ENCODE data around the gene CLEC18A. TPM values are rescaled to one million over a fixed set of nuclear protein-coding genes. Genes with fewer than 3 reads are reported as not detected.

The CLEC18A gene
- total and polyA plus RNA-seq, 2 donors (not counting 1 experiment from before 2014, with no cell fraction given): 0.07 to 0.33 TPM

DNA sequence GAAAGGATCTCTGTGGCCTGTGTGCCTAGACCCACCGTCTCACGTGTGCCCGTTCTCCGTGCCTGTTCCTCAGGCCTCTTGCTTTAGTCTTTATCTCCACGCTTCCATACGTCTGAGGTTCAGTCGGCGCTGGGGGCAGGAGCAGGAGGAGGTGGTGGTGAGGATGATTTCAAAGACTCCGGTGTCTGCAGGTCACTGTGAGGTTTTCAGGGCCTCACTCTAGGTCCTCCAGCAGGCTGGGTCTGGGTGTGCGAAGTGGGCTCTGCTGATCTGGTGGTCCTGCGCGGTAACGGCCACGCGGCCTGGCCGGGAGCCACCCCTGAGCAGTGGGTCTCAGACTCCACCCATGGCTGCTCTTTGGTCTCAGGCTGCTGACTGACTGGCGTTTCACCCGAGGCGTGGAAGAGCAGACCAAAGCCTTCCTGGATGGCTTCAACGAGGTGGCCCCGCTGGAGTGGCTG, 14.4 kb upstream of the CLEC18A start:
- H3K4me1 ChIP-seq (ENCODE audit: control insufficient read depth, extremely low read depth, insufficient read depth, low read length): no peaks in the 10 kb centered on the region
- H4K20me1 ChIP-seq (ENCODE audit: control insufficient read depth, extremely low read depth, insufficient read depth, low read length): no peaks in the 10 kb centered on the region
- H3K9ac ChIP-seq (ENCODE audit: insufficient read depth, low read length): no peak overlapping the region
- TF ChIP-seq, protein P1, sequence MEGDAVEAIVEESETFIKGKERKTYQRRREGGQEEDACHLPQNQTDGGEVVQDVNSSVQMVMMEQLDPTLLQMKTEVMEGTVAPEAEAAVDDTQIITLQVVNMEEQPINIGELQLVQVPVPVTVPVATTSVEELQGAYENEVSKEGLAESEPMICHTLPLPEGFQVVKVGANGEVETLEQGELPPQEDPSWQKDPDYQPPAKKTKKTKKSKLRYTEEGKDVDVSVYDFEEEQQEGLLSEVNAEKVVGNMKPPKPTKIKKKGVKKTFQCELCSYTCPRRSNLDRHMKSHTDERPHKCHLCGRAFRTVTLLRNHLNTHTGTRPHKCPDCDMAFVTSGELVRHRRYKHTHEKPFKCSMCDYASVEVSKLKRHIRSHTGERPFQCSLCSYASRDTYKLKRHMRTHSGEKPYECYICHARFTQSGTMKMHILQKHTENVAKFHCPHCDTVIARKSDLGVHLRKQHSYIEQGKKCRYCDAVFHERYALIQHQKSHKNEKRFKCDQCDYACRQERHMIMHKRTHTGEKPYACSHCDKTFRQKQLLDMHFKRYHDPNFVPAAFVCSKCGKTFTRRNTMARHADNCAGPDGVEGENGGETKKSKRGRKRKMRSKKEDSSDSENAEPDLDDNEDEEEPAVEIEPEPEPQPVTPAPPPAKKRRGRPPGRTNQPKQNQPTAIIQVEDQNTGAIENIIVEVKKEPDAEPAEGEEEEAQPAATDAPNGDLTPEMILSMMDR (conservative IDR thresholded peaks at IDR 0.05 in 1 of 2, IDR thresholded peaks at IDR 0.05 in 1 of 2; ENCODE audit: low read depth in 1 of 2, low read length in 2 of 2): no peak
- TF ChIP-seq EZH2 (IDR thresholded peaks at IDR 0.05; ENCODE audit: low read length, missing control alignments): no peak
- no peak for DNase-seq (ENCODE audit: low read depth in 2 of 2)
- H2AFZ ChIP-seq (ENCODE audit: low read length): no peak overlapping the region
- no peak overlapping the region for H3K4me2 ChIP-seq (ENCODE audit: extremely low read depth, insufficient read depth, low read length)
- H3K27ac ChIP-seq (ENCODE audit: insufficient read depth, low read length): no peak overlapping the region
- peaks cover 36% of the 10 kb centered on the region for H3K36me3 ChIP-seq (ENCODE audit: control insufficient read depth, insufficient read depth, low read length)
- H3K27me3 ChIP-seq (ENCODE audit: control insufficient read depth, insufficient read depth, low read length): no peaks in the 10 kb centered on the region
- no peak overlapping the region for H3K4me3 ChIP-seq (replicated peaks in 1 of 4; ENCODE audit: control extremely low read depth in 1 of 4, insufficient read depth in 1 of 4, low read depth in 3 of 4, low read length in 4 of 4)
- H3K9me3 ChIP-seq (ENCODE audit: control insufficient read depth, insufficient read depth, low read depth, low read length): no peaks in the 10 kb centered on the region
- no peaks in the 10 kb centered on the region for H3K79me2 ChIP-seq (ENCODE audit: control insufficient read depth, insufficient read depth, low read length)

DNA sequence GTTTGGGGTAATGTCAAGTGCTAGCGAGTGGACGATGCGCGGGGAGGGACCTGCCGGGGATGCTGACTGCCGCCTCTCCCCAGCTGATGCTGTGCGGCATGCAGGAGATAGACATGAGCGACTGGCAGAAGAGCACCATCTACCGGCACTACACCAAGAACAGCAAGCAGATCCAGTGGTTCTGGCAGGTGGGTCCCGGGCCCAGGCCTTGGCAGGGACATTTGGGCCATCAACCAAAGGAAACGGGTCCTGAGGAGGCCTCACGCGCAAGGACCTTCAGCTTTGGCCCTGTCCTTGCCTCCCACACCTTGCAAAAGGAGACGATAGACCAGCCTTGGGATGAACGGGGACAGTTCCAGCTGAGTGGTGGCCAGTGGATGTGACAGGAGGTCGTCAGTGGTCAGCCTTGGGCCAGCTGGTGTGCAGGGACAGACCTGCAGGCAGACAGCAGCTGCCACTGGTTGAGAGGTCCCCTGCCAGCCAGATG, 13.6 kb upstream of the CLEC18A start:
- H3K4me2 ChIP-seq (ENCODE audit: extremely low read depth, insufficient read depth, low read length): no peak overlapping the region
- no peaks in the 10 kb centered on the region for H3K4me1 ChIP-seq (ENCODE audit: control insufficient read depth, extremely low read depth, insufficient read depth, low read length)
- H3K27me3 ChIP-seq (ENCODE audit: control insufficient read depth, insufficient read depth, low read length): no peaks in the 10 kb centered on the region
- no peak for TF ChIP-seq EZH2 (IDR thresholded peaks at IDR 0.05; ENCODE audit: low read length, missing control alignments)
- TF ChIP-seq, protein P1 (conservative IDR thresholded peaks at IDR 0.05 in 1 of 2, IDR thresholded peaks at IDR 0.05 in 1 of 2; ENCODE audit: low read depth in 1 of 2, low read length in 2 of 2): peak in 1 of 2 donors; percentile 27
- H3K36me3 ChIP-seq (ENCODE audit: control insufficient read depth, insufficient read depth, low read length): peaks cover 34% of the 10 kb centered on the region
- no peak overlapping the region for H2AFZ ChIP-seq (ENCODE audit: low read length)
- H3K9ac ChIP-seq (ENCODE audit: insufficient read depth, low read length): no peak overlapping the region
- DNase-seq (ENCODE audit: low read depth in 2 of 2): peak; percentile 19 to 20
- H3K79me2 ChIP-seq (ENCODE audit: control insufficient read depth, insufficient read depth, low read length): no peaks in the 10 kb centered on the region
- no peaks in the 10 kb centered on the region for H3K9me3 ChIP-seq (ENCODE audit: control insufficient read depth, insufficient read depth, low read depth, low read length)
- no peak overlapping the region for H3K27ac ChIP-seq (ENCODE audit: insufficient read depth, low read length)
- H4K20me1 ChIP-seq (ENCODE audit: control insufficient read depth, extremely low read depth, insufficient read depth, low read length): no peaks in the 10 kb centered on the region
- no peak overlapping the region for H3K4me3 ChIP-seq (replicated peaks in 1 of 4; ENCODE audit: control extremely low read depth in 1 of 4, insufficient read depth in 1 of 4, low read depth in 3 of 4, low read length in 4 of 4)

GRCh38 chr16:69938981-69939820, 11.9 kb upstream of the CLEC18A start:
- DNase-seq (ENCODE audit: low read depth in 2 of 2): no peak
- Histone ChIP-seq H4K20me1 (ENCODE audit: control insufficient read depth, extremely low read depth, insufficient read depth, low read length) (no peaks in the 10 kb centered on the region), H3K4me1 (ENCODE audit: control insufficient read depth, extremely low read depth, insufficient read depth, low read length) (no peaks in the 10 kb centered on the region), H3K27me3 (ENCODE audit: control insufficient read depth, insufficient read depth, low read length) (no peaks in the 10 kb centered on the region), H3K4me2 (ENCODE audit: extremely low read depth, insufficient read depth, low read length) (no peak overlapping the region), H3K36me3 (ENCODE audit: control insufficient read depth, insufficient read depth, low read length) (peaks cover 27% of the 10 kb centered on the region), H3K27ac (ENCODE audit: insufficient read depth, low read length) (no peak overlapping the region), H2AFZ (ENCODE audit: low read length) (no peak overlapping the region), H3K4me3 (replicated peaks in 1 of 4; ENCODE audit: control extremely low read depth in 1 of 4, insufficient read depth in 1 of 4, low read depth in 3 of 4, low read length in 4 of 4) (no peak overlapping the region), H3K79me2 (ENCODE audit: control insufficient read depth, insufficient read depth, low read length) (no peaks in the 10 kb centered on the region), H3K9ac (ENCODE audit: insufficient read depth, low read length) (no peak overlapping the region), H3K9me3 (ENCODE audit: control insufficient read depth, insufficient read depth, low read depth, low read length) (no peaks in the 10 kb centered on the region)
- TF ChIP-seq EZH2 (IDR thresholded peaks at IDR 0.05; ENCODE audit: low read length, missing control alignments): no peak
- TF ChIP-seq, protein P1 (conservative IDR thresholded peaks at IDR 0.05 in 1 of 2, IDR thresholded peaks at IDR 0.05 in 1 of 2; ENCODE audit: low read depth in 1 of 2, low read length in 2 of 2): no peak
